ENCODE measurements around the gene LSM4. TPM values are rescaled to one million over a fixed set of nuclear protein-coding genes. Genes with fewer than 3 reads are reported as not detected.
A peak's percentile ranks its signal among the peaks of the same experiment; 100 is the strongest.

The LSM4 gene
- total and polyA plus RNA-seq, 9 donors: 38.3 to 121 (median 71.4) TPM

- peak in 1 of 5 donors; percentile 51 for DNase-seq
- Histone ChIP-seq H3K27ac (peak overlapping the region in 1 of 2 donors; percentile 66), H3K4me3 (no peak overlapping the region), H3K36me3 (no peaks in the 10 kb centered on the region), H3K27me3 (no peaks in the 10 kb centered on the region), H3K9me3 (no peaks in the 10 kb centered on the region), H3K4me1 (ENCODE audit: insufficient read depth) (peaks cover 13% of the 10 kb centered on the region)
- WGBS, 3 donors: 86 to 93% (median 93%) methylated on average over 13 of the region's 13 CpGs
- TF ChIP-seq POLR2A (IDR thresholded peaks at IDR 0.05) (no peak), CTCF (IDR thresholded peaks at IDR 0.05) (no peak), EP300 (IDR thresholded peaks at IDR 0.05) (no peak)
- intact Hi-C loops (cut with DNase I): loop anchor here in 2 of 4 donors (10.0 kb wide), 1 partner anchor 141 kb away; the partner anchor contains the start of gene SSBP4 (in 2 of the 2)
Measured at GRCh38 chr19:18273561-18274218, 49.2 kb downstream of the LSM4 start.

GRCh38 chr19:18271433-18271841 lies 51.4 kb downstream of the LSM4 start:
- Histone ChIP-seq H3K9me3 (no peaks in the 10 kb centered on the region), H3K36me3 (no peaks in the 10 kb centered on the region), H3K27me3 (no peaks in the 10 kb centered on the region), H3K4me1 (ENCODE audit: insufficient read depth) (peaks cover 6% of the 10 kb centered on the region), H3K4me3 (no peak overlapping the region), H3K27ac (peak overlapping the region in 1 of 2 donors; percentile 29)
- 8 to 12% (median 11%) methylated on average over 6 of the region's 6 CpGs for WGBS, 3 donors
- intact Hi-C loops (cut with DNase I): loop anchor here in 2 of 4 donors (10.0 kb wide), 1 partner anchor 143 kb away; the partner anchor contains the start of gene SSBP4 (in 2 of the 2)
- TF ChIP-seq POLR2A (IDR thresholded peaks at IDR 0.05) (no peak), EP300 (IDR thresholded peaks at IDR 0.05) (no peak), CTCF (IDR thresholded peaks at IDR 0.05) (no peak)
- peak in 4 of 5 donors; percentile 54 to 71 (median 66) for DNase-seq

GRCh38 chr19:18270326-18270725 lies 52.5 kb downstream of the LSM4 start:
- Histone ChIP-seq H3K4me3 (no peak overlapping the region), H3K36me3 (no peaks in the 10 kb centered on the region), H3K4me1 (ENCODE audit: insufficient read depth) (peaks cover 6% of the 10 kb centered on the region), H3K9me3 (no peaks in the 10 kb centered on the region), H3K27me3 (no peaks in the 10 kb centered on the region), H3K27ac (no peak overlapping the region)
- intact Hi-C loops (cut with DNase I): loop anchor here in 2 of 4 donors (10.0 kb wide), 1 partner anchor 144 kb away; the partner anchor contains the start of gene SSBP4 (in 2 of the 2)
- peak in 1 of 5 donors; percentile 26 for DNase-seq
- WGBS, 3 donors: 84 to 92% (median 87%) methylated on average over 9 of the region's 9 CpGs
- TF ChIP-seq POLR2A (IDR thresholded peaks at IDR 0.05) (no peak), EP300 (IDR thresholded peaks at IDR 0.05) (no peak), CTCF (IDR thresholded peaks at IDR 0.05) (no peak)

GRCh38 chr19:18269070-18269723 lies 53.7 kb downstream of the LSM4 start:
- WGBS, 3 donors: 83 to 86% (median 85%) methylated on average over 2 of the region's 2 CpGs
- no peak overlapping the region for H3K4me3 ChIP-seq
- TF ChIP-seq EP300 (IDR thresholded peaks at IDR 0.05) (no peak), POLR2A (IDR thresholded peaks at IDR 0.05) (no peak), CTCF (IDR thresholded peaks at IDR 0.05) (no peak)
- peaks cover under 1% of the 10 kb centered on the region for H3K4me1 ChIP-seq (ENCODE audit: insufficient read depth)
- H3K27ac ChIP-seq: no peak overlapping the region
- no peaks in the 10 kb centered on the region for H3K9me3 ChIP-seq
- no peaks in the 10 kb centered on the region for H3K36me3 ChIP-seq
- intact Hi-C loops (cut with DNase I): loop anchor here in 2 of 4 donors (5.0 to 10.0 kb wide), 2 partner anchors 54 to 63 kb away; no protein-coding TSS in a partner anchor
- H3K27me3 ChIP-seq: no peaks in the 10 kb centered on the region
- DNase-seq: peak in 1 of 5 donors; percentile 36

Data from ovary (tissue), 9 donors.